HG02840 (cell line): ENCODE measurements around the gene EEF2.
A peak's percentile ranks its signal among the peaks of the same experiment; 100 is the strongest.
"Not testable (repeated sequence)": the region's sequence is repeated elsewhere in the genome, so short reads cannot be mapped to it uniquely, and the experiment has no call there.

ENCODE experiments used
- ATAC-seq: cut with Tn5 transposase; IDR thresholded peaks from one replicate; pipeline ENCODE4 v1.9.1; 2021; ENCODE audit warnings: mild to moderate bottlenecking, moderate library complexity, moderate number of reproducible peaks; ENCODE audit not compliant: unreplicated experiment, low FRiP score

EEF2 gene

DNA sequence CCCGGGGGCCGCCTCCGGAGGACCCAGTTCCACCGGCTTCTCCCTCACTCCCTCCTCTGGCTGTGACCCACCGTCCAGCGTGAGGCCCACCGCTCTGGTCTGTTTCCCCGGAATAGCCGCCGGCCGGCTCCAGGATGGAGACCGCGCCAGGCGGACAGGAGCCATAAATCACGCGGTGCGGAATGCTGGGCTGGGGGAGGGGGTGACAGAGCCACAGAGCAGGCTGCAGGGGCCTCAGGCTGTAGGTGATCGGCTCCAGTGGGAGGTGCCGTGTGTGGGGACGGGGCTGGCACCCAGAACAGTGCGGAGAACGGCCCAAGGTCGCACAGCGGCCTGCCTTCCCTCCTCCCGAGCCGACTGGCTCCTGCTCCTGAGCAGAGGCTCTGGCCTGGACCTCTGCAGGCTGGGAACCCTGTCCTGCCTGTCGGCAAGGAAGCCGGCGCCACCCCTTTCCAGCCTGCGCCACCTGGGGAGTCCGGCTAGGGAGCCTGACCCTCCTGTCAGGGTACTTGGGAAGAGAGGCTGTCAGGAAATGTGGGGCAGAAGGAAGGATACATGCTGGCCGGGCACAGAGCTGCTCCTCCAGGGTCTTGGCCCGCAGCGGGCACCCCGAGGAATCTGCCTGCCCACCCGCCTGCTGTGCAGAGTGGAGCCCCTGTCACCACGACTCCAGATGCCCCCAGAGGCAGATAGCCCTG lies 30.6 kb upstream of the EEF2 start:
- no peak for ATAC-seq

- ATAC-seq: no peak
These were observed 29.6 kb upstream of the EEF2 start for GRCh38 chr19:4014541-4015491.

- ATAC-seq: no peak
These were observed 28.8 kb upstream of the EEF2 start for GRCh38 chr19:4013886-4014540.

- ATAC-seq: no peak
These were observed 27.8 kb upstream of the EEF2 start for GRCh38 chr19:4012975-4013634.

- ATAC-seq: no peak
These were observed 27.1 kb upstream of the EEF2 start for GRCh38 chr19:4012092-4012974.

DNA sequence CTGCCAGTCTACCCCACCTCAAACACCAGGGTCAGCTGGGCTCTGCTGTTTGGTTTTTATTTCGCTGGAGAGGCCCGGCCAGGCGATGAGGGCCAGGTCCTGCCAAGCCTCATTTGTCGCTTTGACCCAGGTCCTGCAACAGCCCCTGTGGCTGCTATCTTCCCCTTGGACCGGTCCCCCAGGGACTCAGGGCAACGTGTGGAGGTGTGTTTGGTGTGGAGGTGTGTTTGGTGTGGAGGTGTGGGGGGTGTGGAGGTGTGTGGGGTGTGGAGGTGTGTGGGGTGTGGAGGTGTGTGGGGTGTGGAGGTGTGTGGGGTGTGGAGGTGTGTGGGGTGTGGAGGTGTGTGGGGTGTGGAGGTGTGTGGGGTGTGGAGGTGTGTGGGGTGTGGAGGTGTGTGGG lies 26.2 kb upstream of the EEF2 start:
- ATAC-seq: not testable (repeated sequence)

DNA sequence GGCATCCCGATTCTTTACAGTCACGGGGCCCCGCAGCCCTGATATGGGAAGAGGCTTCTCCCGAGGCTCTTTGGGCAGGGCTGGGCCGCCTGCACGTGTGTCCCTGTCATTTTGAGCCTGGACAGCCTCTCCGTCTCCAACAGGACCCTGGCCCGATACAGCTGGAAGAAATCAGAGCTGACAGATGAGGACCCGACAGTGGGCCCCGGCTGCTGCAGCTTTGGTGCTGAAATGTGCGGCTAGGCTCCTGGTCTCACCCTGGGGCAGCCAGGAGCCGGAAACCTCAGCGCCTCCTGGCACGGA lies 25.5 kb upstream of the EEF2 start:
- ATAC-seq: no peak

- ATAC-seq: no peak
These were observed 24.9 kb upstream of the EEF2 start for GRCh38 chr19:4009990-4010807.

GRCh38 chr19:4007836-4008539 lies 22.7 kb upstream of the EEF2 start:
- ATAC-seq: no peak

DNA sequence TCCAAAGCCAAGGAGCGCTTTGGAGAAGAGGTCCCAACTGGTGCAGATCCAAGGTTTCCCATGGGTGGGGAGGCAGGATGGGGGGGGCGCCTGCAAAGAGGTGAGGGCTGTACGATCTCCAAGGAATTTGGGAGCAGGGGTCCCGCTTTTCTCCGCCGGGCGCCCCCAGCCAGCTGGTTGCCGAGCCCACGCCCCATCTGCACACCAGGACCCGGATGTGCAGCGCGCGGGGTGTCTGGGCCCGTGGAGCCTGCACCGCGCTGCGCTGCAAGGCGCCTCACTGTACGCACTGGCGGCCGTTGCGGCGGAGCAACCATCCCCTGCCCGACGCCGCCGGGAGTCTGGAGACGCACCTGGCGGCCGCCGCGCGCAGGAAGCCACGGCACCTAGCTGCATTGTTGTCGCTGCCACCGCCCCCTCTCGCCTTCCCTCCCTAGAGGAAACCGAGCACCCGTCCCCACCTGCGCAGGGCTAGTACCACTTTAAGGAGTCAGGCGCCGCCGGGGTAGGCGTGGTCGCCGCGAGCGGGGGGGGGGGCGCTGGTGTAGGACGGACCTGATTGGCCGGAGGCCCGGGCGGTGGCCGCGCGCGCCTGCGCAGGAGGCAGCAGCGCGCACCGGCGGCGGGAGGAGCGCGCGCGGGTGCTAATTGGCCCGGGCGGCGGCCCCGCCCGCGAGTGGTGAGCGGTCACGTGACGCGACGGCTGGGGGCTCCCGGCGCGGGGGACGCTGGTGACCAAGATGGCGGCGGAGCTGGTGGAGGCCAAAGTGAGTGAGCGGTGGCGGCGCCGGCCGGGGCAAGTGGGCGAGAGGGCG lies 22.0 kb upstream of the EEF2 start, which contains the start of gene PIAS4:
TSS of gene PIAS4 (plus strand) at position 716 of the 815 bp plus-strand sequence. CDS start at position 741, 25 bp downstream.
- ATAC-seq: peak; percentile 90

DNA sequence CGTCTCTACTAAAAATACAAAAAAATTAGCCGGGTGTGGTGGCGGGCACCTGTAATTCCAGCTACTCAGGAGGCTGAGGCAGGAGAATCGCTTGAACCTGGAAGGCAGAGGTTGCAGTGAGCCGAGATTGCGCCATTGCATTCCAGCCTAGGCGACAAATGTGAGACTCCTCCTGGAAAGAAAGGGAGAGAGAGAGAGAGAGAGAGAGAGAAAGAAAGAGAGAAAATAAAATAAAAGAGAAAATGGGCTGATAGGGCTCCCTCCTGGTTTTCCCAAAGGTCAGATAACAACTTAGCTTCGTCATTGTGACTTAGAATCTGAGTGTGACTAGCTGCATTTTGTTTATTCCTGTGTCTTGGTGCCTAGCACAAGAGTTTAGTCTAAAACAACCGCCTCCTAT lies 20.2 kb upstream of the EEF2 start:
- not testable (repeated sequence) for ATAC-seq

DNA sequence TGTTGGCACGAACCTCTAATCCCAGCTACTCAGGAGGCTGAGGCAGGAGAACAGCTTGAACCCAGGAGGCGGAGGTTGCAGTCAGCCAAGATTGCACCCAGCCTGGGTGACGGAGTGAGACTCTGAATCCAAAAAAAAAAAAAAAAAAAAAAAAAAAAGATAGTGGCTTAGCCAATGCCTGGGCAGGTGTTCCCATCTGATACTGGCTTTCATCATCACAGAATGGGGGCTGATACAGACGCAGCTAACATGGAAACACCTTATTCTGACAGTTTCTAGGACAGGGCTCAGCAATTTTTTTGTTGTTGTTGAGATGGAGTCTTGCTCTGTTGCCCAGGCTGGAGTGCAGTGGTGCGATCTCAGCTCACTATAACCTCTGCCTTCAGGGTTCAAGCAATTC lies 15.5 kb upstream of the EEF2 start:
- not testable (repeated sequence) for ATAC-seq

DNA sequence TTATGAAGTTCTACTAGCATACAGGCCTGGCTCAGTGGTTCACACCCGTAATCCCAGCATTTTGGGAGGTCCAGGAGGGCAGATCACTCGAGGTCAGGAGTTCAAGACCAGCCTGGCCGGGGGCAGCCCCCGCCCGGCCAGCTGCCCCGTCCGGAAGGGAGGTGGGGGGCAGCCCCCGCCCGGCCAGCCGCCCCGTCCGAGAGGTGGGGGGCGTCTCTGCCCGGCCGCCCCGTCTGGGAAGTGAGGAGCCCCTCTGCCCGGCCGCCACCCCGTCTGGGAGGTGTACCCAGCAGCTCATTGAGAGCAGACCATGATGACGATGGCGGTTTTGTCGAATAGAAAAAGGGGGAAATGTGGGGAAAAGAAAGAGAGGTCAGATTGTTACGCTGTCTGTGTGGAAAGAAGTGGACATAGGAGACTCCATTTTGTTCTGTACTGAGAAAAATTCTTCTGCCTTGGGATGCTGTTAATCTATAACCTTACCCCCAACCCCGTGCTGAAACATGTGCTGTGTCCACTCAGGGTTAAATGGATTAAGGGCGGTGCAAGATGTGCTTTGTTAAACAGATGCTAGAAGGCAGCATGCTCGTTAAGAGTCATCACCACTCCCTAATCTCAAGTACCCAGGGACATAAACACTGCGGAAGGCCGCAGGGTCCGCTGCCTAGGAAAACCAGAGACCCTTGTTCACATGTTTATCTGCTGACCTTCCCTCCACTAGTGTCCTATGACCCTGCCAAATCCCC lies 13.6 kb upstream of the EEF2 start:
- not testable (repeated sequence) for ATAC-seq

GRCh38 chr19:3995607-3996006 lies 10.3 kb upstream of the EEF2 start:
- no peak for ATAC-seq

DNA sequence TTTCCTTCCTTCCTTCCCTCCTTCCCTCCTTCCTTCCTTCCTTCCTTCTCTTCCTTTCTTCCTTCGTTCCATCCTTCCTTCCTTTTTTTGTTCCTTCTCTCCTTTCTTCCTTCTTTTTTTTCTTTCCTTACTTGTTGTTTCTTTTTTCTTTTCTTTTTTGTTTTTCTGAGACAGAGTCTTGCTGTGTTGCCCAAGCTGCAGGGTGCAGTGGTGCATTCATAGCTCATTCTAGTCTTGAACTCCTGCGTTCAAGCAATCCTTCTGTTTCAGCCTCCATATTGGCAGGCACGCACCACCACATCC lies 5.5 kb upstream of the EEF2 start:
- no peak for ATAC-seq

DNA sequence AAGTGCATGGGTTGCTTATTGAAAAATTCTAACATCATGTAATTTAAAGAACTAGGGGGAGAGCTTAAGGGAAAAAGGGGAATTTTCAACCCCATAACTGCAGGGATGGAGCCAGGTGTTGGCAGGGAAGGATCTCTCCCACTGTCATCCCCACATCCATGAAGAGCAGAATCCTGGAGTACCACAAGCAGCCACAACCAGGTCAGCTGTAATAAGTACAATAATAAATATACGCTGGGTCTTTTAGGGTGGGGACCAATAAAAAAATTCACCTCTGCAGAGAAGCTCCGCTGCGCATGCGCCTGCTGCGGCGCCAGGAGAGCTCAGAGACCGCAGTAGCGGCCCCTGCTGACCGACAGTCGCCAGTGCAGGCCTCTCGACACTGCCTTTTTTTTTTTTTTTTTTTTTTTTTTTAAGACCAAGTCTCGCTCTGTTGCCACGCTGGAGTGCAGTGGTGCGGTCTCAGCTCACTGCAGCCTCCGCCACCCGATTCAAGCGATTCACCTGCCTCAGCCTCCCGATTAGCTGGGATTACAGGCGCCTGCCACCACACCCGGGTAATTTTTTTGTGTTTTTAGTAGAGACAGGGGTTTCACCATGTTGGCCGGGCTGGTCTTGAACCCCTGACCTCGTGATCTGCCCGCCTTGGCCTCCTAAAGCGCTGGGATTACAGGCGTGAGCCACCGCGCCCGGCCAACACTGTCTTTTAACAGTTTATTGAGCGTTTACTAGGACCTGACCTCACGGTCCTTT lies 2.5 kb upstream of the EEF2 start:
- peak; percentile 42 for ATAC-seq
